HepG2 (cell line): ENCODE results near the gene TMBIM4. TPM values are rescaled to one million over a fixed set of nuclear protein-coding genes. Genes with fewer than 3 reads are reported as not detected.

Source experiments
- ATM ChIP-seq: fragments of 450-650 bp; IDR thresholded peaks from 2 replicates; pipeline ENCODE4 v1.7.1; 2017; ENCODE audit warnings: mild to moderate bottlenecking, borderline replicate concordance
- DPF2 ChIP-seq: sonication (generic); formaldehyde crosslinking; IDR thresholded peaks from 2 replicates; pipeline ENCODE4 v1.4.0; 2020; ENCODE audit warnings: mild to moderate bottlenecking, low read depth, missing genetic modification reagents, borderline replicate concordance
- GABPA ChIP-seq, 2 experiments: IDR thresholded peaks; 2 replicates each; pipeline ENCODE4 v1.6.1; 2011 to 2016; ENCODE audit warnings: low read depth in 2 of 2, low read length in 1 of 2, missing biosample characterization in 1 of 2, missing genetic modification characterization in 1 of 2
- MATR3 ChIP-seq: sonication (generic); formaldehyde crosslinking; IDR thresholded peaks from 2 replicates; pipeline ENCODE4 v1.4.0; 2020; ENCODE audit warnings: missing genetic modification reagents
- MEF2D ChIP-seq: sonication (generic); formaldehyde crosslinking; IDR thresholded peaks from 2 replicates; pipeline ENCODE4 v1.5.1; 2020; ENCODE audit warnings: mild to moderate bottlenecking, missing genetic modification reagents
- NFRKB ChIP-seq: fragments of 450-650 bp; IDR thresholded peaks from 2 replicates; pipeline ENCODE4 v1.6.1; 2017
- NKX3-1 ChIP-seq: sonication (generic); formaldehyde crosslinking; IDR thresholded peaks from 2 replicates; pipeline ENCODE4 v1.5.0; 2020; ENCODE audit warnings: missing genetic modification reagents
- PPARG ChIP-seq: conservative IDR thresholded peaks from 2 replicates; pipeline ENCODE4 v1.6.1; 2016; ENCODE audit warnings: missing biosample characterization, missing genetic modification reagents
- ZNF660 ChIP-seq: sonication (generic); formaldehyde crosslinking; IDR thresholded peaks from 2 replicates; pipeline ENCODE4 v1.5.1; 2020; ENCODE audit warnings: mild to moderate bottlenecking, low read depth, missing genetic modification reagents, borderline replicate concordance
- polyA plus RNA-seq, 8 experiments: library from polyadenylated mRNA; depleted of rRNA in 3 of 8; stranded (reverse) in 7 of 8; unstranded in 1 of 8; fragments of >200 nt; fragmentation: Illumina TruSeq in 4 of 8; extraction: Trizol in 4 of 8; gene quantifications; 2 replicates each; pipeline versions ENCODE4 v1.2.1 to v1.2.3, GENCODE V29; 2011 to 2016; ENCODE audit warnings: low read depth in 4 of 8, missing spikeins in 1 of 8, mixed read lengths in 1 of 8; ENCODE audit not compliant: insufficient read depth in 1 of 8
- total RNA-seq, 5 experiments: library from RNA; depleted of rRNA; stranded (reverse); fragments of >200 nt; fragmentation: Illumina TruSeq; extraction: Trizol; gene quantifications; 2 replicates each; pipeline ENCODE4 v1.2.3, GENCODE V29; 2016; ENCODE audit warnings: low read depth in 1 of 5
- TF ChIP-seq, protein P1 (sequence below): IDR thresholded peaks from 2 replicates; pipeline ENCODE4 v1.4.0; 2020; ENCODE audit warnings: mild to moderate bottlenecking, missing genetic modification reagents
- TF ChIP-seq, protein P2 (sequence below): sonication (generic); formaldehyde crosslinking; IDR thresholded peaks from 2 replicates; pipeline ENCODE4 v1.5.0; 2020; ENCODE audit warnings: mild to moderate bottlenecking, missing genetic modification reagents
- TF ChIP-seq, protein P3 (sequence below): sonication (generic); formaldehyde crosslinking; IDR thresholded peaks from 2 replicates; pipeline ENCODE4 v1.4.0; 2020; ENCODE audit warnings: missing genetic modification reagents
- TF ChIP-seq, protein P4 (sequence below), 2 experiments: sonication (generic) in 1 of 2; formaldehyde crosslinking in 1 of 2; IDR thresholded peaks; 2 replicates each; pipeline versions ENCODE4 v1.5.1 to v1.6.1; 2011 to 2020; ENCODE audit warnings: borderline replicate concordance in 1 of 2, low read depth in 1 of 2, low read length in 1 of 2, mild to moderate bottlenecking in 1 of 2, missing genetic modification reagents in 1 of 2, moderate library complexity in 1 of 2

The TMBIM4 gene
- total and polyA plus RNA-seq, 2 of the 13 experiments (the other 11 are each of a cell fraction or from before 2014, with no cell fraction given) = 60.5 to 67.7 TPM

DNA sequence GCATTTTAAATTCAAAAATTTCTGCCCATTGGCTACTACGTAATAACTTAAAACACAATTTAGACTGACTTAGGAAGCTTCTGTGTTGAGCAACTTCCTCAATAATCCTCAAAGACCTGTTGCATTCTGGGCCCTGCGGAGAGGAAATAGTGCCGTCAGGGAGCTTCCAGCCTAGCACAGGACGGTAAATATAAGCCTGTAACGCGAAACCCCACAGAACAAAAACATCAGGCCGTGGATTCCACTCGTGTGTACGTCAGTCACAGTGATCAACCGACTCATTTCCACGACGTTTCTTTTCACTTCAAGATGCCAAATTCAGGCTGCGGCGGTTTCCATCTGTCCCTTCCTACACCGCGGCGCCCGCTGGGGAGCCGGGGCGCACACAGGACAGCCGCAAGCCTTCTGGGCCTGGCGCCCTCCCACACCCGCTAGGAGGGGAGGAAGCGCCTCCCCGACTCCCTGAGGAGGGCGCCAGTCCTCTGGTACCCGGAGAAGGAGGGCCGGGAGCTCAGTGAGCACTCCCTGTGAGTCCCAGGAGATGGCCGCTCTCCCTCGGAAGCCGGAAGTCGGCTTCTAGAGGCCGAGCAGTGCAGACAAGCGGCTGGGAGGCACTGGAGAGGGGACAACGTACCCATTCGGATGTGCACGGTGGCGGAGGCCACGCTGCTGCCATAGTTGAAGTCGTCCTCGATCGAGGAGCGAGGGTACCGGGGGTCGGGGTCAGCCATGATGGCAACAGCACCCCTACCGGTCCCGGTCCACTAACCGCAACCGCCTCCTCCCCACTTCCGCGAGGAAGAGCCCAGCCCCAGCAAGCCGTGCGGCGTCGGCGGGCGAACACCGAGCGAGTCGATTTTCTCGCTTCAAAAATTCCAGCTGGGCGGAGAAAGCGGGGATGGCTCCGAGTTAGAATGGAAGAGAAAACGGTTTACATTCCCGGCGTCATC is at the start of gene TMBIM4 (continued):
- TF ChIP-seq, protein P1, sequence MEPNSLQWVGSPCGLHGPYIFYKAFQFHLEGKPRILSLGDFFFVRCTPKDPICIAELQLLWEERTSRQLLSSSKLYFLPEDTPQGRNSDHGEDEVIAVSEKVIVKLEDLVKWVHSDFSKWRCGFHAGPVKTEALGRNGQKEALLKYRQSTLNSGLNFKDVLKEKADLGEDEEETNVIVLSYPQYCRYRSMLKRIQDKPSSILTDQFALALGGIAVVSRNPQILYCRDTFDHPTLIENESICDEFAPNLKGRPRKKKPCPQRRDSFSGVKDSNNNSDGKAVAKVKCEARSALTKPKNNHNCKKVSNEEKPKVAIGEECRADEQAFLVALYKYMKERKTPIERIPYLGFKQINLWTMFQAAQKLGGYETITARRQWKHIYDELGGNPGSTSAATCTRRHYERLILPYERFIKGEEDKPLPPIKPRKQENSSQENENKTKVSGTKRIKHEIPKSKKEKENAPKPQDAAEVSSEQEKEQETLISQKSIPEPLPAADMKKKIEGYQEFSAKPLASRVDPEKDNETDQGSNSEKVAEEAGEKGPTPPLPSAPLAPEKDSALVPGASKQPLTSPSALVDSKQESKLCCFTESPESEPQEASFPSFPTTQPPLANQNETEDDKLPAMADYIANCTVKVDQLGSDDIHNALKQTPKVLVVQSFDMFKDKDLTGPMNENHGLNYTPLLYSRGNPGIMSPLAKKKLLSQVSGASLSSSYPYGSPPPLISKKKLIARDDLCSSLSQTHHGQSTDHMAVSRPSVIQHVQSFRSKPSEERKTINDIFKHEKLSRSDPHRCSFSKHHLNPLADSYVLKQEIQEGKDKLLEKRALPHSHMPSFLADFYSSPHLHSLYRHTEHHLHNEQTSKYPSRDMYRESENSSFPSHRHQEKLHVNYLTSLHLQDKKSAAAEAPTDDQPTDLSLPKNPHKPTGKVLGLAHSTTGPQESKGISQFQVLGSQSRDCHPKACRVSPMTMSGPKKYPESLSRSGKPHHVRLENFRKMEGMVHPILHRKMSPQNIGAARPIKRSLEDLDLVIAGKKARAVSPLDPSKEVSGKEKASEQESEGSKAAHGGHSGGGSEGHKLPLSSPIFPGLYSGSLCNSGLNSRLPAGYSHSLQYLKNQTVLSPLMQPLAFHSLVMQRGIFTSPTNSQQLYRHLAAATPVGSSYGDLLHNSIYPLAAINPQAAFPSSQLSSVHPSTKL (CRISPR knock-in tag) = peak; percentile 39; the same call in 1 of the 2 replicates
- TF ChIP-seq PPARG (CRISPR knock-in tag) = peak; percentile 25; the same call in 1 of the 2 replicates
- TF ChIP-seq MATR3 (CRISPR knock-in tag) = no peak
- 0 out of 2 replicates have a peak, but pooled peaks have one; percentile 39 for TF ChIP-seq DPF2 (CRISPR knock-in tag)
- TF ChIP-seq MEF2D = peak; percentile 22; the same call in 1 of the 2 replicates
- TF ChIP-seq GABPA (IDR thresholded peaks at IDR 0.05; ENCODE audit: low read depth, low read length) = peak; percentile 61
- TF ChIP-seq GABPA (CRISPR knock-in tag; IDR thresholded peaks at IDR 0.05; ENCODE audit: low read depth) = peak; percentile 86
- no peak for TF ChIP-seq NKX3-1 (CRISPR knock-in tag)
- TF ChIP-seq, protein P2, sequence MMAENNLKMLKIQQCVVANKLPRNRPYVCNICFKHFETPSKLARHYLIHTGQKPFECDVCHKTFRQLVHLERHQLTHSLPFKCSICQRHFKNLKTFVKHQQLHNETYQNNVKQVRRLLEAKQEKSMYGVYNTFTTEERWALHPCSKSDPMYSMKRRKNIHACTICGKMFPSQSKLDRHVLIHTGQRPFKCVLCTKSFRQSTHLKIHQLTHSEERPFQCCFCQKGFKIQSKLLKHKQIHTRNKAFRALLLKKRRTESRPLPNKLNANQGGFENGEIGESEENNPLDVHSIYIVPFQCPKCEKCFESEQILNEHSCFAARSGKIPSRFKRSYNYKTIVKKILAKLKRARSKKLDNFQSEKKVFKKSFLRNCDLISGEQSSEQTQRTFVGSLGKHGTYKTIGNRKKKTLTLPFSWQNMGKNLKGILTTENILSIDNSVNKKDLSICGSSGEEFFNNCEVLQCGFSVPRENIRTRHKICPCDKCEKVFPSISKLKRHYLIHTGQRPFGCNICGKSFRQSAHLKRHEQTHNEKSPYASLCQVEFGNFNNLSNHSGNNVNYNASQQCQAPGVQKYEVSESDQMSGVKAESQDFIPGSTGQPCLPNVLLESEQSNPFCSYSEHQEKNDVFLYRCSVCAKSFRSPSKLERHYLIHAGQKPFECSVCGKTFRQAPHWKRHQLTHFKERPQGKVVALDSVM (CRISPR knock-in tag) = peak; percentile 64
- no peak for TF ChIP-seq ZNF660
- TF ChIP-seq, protein P3, sequence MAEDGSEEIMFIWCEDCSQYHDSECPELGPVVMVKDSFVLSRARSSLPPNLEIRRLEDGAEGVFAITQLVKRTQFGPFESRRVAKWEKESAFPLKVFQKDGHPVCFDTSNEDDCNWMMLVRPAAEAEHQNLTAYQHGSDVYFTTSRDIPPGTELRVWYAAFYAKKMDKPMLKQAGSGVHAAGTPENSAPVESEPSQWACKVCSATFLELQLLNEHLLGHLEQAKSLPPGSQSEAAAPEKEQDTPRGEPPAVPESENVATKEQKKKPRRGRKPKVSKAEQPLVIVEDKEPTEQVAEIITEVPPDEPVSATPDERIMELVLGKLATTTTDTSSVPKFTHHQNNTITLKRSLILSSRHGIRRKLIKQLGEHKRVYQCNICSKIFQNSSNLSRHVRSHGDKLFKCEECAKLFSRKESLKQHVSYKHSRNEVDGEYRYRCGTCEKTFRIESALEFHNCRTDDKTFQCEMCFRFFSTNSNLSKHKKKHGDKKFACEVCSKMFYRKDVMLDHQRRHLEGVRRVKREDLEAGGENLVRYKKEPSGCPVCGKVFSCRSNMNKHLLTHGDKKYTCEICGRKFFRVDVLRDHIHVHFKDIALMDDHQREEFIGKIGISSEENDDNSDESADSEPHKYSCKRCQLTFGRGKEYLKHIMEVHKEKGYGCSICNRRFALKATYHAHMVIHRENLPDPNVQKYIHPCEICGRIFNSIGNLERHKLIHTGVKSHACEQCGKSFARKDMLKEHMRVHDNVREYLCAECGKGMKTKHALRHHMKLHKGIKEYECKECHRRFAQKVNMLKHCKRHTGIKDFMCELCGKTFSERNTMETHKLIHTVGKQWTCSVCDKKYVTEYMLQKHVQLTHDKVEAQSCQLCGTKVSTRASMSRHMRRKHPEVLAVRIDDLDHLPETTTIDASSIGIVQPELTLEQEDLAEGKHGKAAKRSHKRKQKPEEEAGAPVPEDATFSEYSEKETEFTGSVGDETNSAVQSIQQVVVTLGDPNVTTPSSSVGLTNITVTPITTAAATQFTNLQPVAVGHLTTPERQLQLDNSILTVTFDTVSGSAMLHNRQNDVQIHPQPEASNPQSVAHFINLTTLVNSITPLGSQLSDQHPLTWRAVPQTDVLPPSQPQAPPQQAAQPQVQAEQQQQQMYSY (CRISPR knock-in tag) = 0 out of 2 replicates have a peak, but pooled peaks have one; percentile 52
- TF ChIP-seq ATM = no peak
- TF ChIP-seq, protein P4, sequence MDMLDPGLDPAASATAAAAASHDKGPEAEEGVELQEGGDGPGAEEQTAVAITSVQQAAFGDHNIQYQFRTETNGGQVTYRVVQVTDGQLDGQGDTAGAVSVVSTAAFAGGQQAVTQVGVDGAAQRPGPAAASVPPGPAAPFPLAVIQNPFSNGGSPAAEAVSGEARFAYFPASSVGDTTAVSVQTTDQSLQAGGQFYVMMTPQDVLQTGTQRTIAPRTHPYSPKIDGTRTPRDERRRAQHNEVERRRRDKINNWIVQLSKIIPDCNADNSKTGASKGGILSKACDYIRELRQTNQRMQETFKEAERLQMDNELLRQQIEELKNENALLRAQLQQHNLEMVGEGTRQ (IDR thresholded peaks at IDR 0.05; ENCODE audit: low read depth, low read length) = no peak
- TF ChIP-seq, protein P4 (CRISPR knock-in tag; IDR thresholded peaks at IDR 0.05; ENCODE audit: borderline replicate concordance) = no peak
- no peak; the same call in 1 of the 2 replicates for TF ChIP-seq NFRKB
